ENCODE results near the gene RAD51B.

DNA sequence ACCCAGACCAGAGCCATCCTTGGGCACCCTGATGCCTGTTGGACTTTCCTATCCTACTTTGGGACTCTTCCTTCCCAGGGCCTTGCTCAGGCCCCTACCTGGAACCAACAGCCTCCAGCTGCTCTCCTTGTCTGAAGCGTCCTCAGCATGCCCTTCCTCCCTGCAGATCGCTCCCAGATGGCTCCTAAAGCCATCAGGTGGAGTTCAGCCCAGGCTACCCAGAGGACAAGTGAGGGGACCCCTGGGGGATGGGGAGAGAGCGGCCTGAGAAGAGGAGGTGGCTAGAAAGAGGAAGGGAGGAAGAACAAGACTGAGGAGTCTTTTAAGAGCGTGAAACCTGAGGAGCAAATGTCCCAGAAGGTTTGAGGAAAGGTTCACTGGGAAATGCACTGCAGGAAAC lies 736.7 kb downstream of the RAD51B start:
- TF ChIP-seq, protein P1, sequence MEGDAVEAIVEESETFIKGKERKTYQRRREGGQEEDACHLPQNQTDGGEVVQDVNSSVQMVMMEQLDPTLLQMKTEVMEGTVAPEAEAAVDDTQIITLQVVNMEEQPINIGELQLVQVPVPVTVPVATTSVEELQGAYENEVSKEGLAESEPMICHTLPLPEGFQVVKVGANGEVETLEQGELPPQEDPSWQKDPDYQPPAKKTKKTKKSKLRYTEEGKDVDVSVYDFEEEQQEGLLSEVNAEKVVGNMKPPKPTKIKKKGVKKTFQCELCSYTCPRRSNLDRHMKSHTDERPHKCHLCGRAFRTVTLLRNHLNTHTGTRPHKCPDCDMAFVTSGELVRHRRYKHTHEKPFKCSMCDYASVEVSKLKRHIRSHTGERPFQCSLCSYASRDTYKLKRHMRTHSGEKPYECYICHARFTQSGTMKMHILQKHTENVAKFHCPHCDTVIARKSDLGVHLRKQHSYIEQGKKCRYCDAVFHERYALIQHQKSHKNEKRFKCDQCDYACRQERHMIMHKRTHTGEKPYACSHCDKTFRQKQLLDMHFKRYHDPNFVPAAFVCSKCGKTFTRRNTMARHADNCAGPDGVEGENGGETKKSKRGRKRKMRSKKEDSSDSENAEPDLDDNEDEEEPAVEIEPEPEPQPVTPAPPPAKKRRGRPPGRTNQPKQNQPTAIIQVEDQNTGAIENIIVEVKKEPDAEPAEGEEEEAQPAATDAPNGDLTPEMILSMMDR (optimal IDR thresholded peaks at IDR 0.05 in 1 of 3, IDR thresholded peaks at IDR 0.05 in 1 of 3, conservative IDR thresholded peaks at IDR 0.05 in 1 of 3; ENCODE audit: extremely low read depth in 1 of 3, insufficient read depth in 2 of 3, low read length in 3 of 3), result no peak
- TF ChIP-seq EZH2 (IDR thresholded peaks at IDR 0.05; ENCODE audit: low read length), result no peak

Data from keratinocyte (primary cell).